ENCODE results near the gene TAS2R14. TPM values are rescaled to one million over a fixed set of nuclear protein-coding genes. Genes with fewer than 3 reads are reported as not detected.
A peak's percentile ranks its signal among the peaks of the same experiment; 100 is the strongest.

The TAS2R14 gene
- 1.4 and 7.1 TPM in 2 replicates for total RNA-seq

GRCh38 chr12:10939163-10939562 lies at the start of gene TAS2R14:
Gene TAS2R14 (minus strand): TSS chr12:10939263. CDS start chr12:10939207, 56 bp downstream.
- DNase-seq (ENCODE audit: low read depth), result no peak

- DNase-seq (ENCODE audit: low read depth), result no peak
Measured at GRCh38 chr12:10986812-10987211, 47.7 kb upstream of the TAS2R14 start, which contains the start of gene TAS2R50. Gene TAS2R50 (minus strand): TSS chr12:10986912. CDS start chr12:10986860, 52 bp downstream.

- DNase-seq (ENCODE audit: low read depth), result no peak
Measured at GRCh38 chr12:10982244-10982643, 43.2 kb upstream of the TAS2R14 start.

- DNase-seq (ENCODE audit: low read depth), result no peak
Measured at GRCh38 chr12:10974965-10975364, 35.9 kb upstream of the TAS2R14 start.

GRCh38 chr12:10968765-10969456 lies 29.8 kb upstream of the TAS2R14 start:
- DNase-seq (ENCODE audit: low read depth), result peak; percentile 84

GRCh38 chr12:10967409-10967808 lies 28.3 kb upstream of the TAS2R14 start:
- peak; percentile 85 for DNase-seq (ENCODE audit: low read depth)

GRCh38 chr12:10966314-10966713 lies 27.3 kb upstream of the TAS2R14 start:
- no peak for DNase-seq (ENCODE audit: low read depth)

- DNase-seq (ENCODE audit: low read depth), result no peak
Measured at GRCh38 chr12:10965476-10965875, 26.4 kb upstream of the TAS2R14 start.

- DNase-seq (ENCODE audit: low read depth), result no peak
Measured at GRCh38 chr12:10960211-10960610, 21.1 kb upstream of the TAS2R14 start.

GRCh38 chr12:10959804-10960203 lies 20.7 kb upstream of the TAS2R14 start:
- DNase-seq (ENCODE audit: low read depth), result no peak

- DNase-seq (ENCODE audit: low read depth), result no peak
Measured at GRCh38 chr12:10957741-10958140, 18.7 kb upstream of the TAS2R14 start.

GRCh38 chr12:10956085-10956484 lies 17.0 kb upstream of the TAS2R14 start:
- DNase-seq (ENCODE audit: low read depth), result no peak

GRCh38 chr12:10952645-10953044 lies 13.6 kb upstream of the TAS2R14 start:
- no peak for DNase-seq (ENCODE audit: low read depth)

- no peak for DNase-seq (ENCODE audit: low read depth)
Measured at GRCh38 chr12:10943167-10943566, 4.1 kb upstream of the TAS2R14 start.

- DNase-seq (ENCODE audit: low read depth), result peak; percentile 96
Measured at GRCh38 chr12:10941916-10942607, 3.0 kb upstream of the TAS2R14 start.

- DNase-seq (ENCODE audit: low read depth), result no peak
Measured at GRCh38 chr12:10941369-10941768, 2.3 kb upstream of the TAS2R14 start.

GRCh38 chr12:10940389-10940788 lies 1.3 kb upstream of the TAS2R14 start:
- DNase-seq (ENCODE audit: low read depth), result peak; percentile 91

GRCh38 chr12:10936506-10936905 lies 2.6 kb downstream of the TAS2R14 start:
- no peak for DNase-seq (ENCODE audit: low read depth)

GRCh38 chr12:10928746-10929286 lies 10.2 kb downstream of the TAS2R14 start, which contains the start of gene PRH2:
Gene PRH2 (plus strand): TSS chr12:10929236. CDS start chr12:10929274, 38 bp downstream.
- no peak for DNase-seq (ENCODE audit: low read depth)

- no peak for DNase-seq (ENCODE audit: low read depth)
Measured at GRCh38 chr12:10926269-10926668, 12.8 kb downstream of the TAS2R14 start.

- no peak for DNase-seq (ENCODE audit: low read depth)
Measured at GRCh38 chr12:10919809-10920208, 19.3 kb downstream of the TAS2R14 start.

- DNase-seq (ENCODE audit: low read depth), result no peak
Measured at GRCh38 chr12:10910380-10910779, 28.7 kb downstream of the TAS2R14 start.

GRCh38 chr12:10909462-10909861 lies 29.6 kb downstream of the TAS2R14 start, which contains the start of gene TAS2R13:
Gene TAS2R13 (minus strand): TSS chr12:10909562. CDS start chr12:10909298, 264 bp downstream.
- no peak for DNase-seq (ENCODE audit: low read depth)

Measured in renal cortical epithelial cell (primary cell).